Activated CD4-positive, CD25-positive, alpha-beta regulatory T cell (primary cell): ENCODE data around the gene P2RY13.

Source experiments
- DNase-seq, 4 experiments: peaks; one replicate each; lab custom pipeline; 2025; lab: John Stamatoyannopoulos, UW

Gene P2RY13

GRCh38 chr3:151329363-151329762, at the start of gene P2RY13:
TSS of gene P2RY13 (minus strand) at chr3:151329549. CDS start at chr3:151329528, 21 bp downstream.
- DNase-seq, result no peak

GRCh38 chr3:151377768-151378385, 48.5 kb upstream of the P2RY13 start:
- DNase-seq, result no peak

GRCh38 chr3:151372063-151372820, 42.9 kb upstream of the P2RY13 start:
- no peak for DNase-seq

- DNase-seq, result no peak
Observed at GRCh38 chr3:151371526-151371925, 42.2 kb upstream of the P2RY13 start.

GRCh38 chr3:151367448-151367847, 38.1 kb upstream of the P2RY13 start:
- no peak for DNase-seq

GRCh38 chr3:151366993-151367392, 37.6 kb upstream of the P2RY13 start:
- no peak for DNase-seq

GRCh38 chr3:151362751-151363174, 33.4 kb upstream of the P2RY13 start:
- DNase-seq, result no peak

- no peak for DNase-seq
Observed at GRCh38 chr3:151357463-151357850, 28.1 kb upstream of the P2RY13 start.

GRCh38 chr3:151356794-151357462, 27.6 kb upstream of the P2RY13 start:
- no peak for DNase-seq

GRCh38 chr3:151351648-151352047, 22.3 kb upstream of the P2RY13 start:
- DNase-seq, result no peak

GRCh38 chr3:151351219-151351618, 21.9 kb upstream of the P2RY13 start:
- DNase-seq, result no peak

GRCh38 chr3:151350656-151351055, 21.3 kb upstream of the P2RY13 start:
- DNase-seq, result no peak

- no peak for DNase-seq
Observed at GRCh38 chr3:151347432-151347831, 18.1 kb upstream of the P2RY13 start.

- DNase-seq, result no peak
Observed at GRCh38 chr3:151346292-151346691, 16.9 kb upstream of the P2RY13 start.

GRCh38 chr3:151345859-151346258, 16.5 kb upstream of the P2RY13 start:
- DNase-seq, result no peak

GRCh38 chr3:151331696-151332095, 2.3 kb upstream of the P2RY13 start:
- no peak for DNase-seq

GRCh38 chr3:151330899-151331298, 1.6 kb upstream of the P2RY13 start:
- DNase-seq, result no peak

- DNase-seq, result no peak
Observed at GRCh38 chr3:151330379-151330778, 1.0 kb upstream of the P2RY13 start.

- no peak for DNase-seq
Observed at GRCh38 chr3:151328298-151328995, 902 bp downstream of the P2RY13 start.

GRCh38 chr3:151327571-151328198, 1.7 kb downstream of the P2RY13 start:
- DNase-seq, result no peak

- no peak for DNase-seq
Observed at GRCh38 chr3:151322511-151322910, 6.8 kb downstream of the P2RY13 start.

- DNase-seq, result no peak
Observed at GRCh38 chr3:151321526-151321925, 7.8 kb downstream of the P2RY13 start.
